GM19455 (cell line): Measurements from ENCODE around the gene FERMT3.

Source experiments
- ATAC-seq: cut with Tn5 transposase; IDR thresholded peaks from one replicate; pipeline ENCODE4 v1.9.1; 2021; ENCODE audit not compliant: unreplicated experiment

FERMT3 gene

DNA sequence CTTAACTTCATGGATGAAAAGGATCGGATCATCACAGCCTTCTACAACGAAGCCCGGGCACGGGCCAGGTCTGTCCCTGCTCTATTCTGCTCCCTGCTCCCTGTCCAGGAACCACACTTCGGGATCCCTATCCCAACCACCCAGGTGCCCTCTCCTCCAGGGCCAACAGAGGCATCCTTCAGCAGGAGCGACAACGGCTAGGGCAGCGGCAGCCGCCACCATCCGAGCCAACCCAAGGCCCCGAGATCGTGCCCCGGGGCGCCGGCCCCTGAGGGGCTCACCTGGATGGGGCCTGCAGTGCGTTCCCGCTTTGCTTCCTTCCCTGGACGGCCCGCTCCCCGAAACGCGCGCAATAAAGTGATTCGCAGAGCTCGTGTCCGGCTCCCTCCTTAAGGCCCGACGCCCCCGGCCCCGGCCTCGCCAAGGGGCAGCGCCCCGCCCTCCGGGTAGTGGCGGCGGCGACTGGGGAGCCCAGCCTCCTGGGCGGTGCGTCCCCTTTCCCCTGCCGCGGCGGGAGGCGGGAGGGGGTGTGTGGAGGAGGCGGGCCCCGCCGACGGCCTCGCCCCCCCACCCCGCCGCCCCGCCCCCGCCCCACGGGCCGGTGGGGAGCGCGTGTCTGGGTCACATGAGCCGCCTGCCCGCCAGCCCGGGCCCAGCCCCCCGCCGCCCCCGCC, 27.5 kb downstream of the FERMT3 start, which contains the start of gene VEGFB:
Gene VEGFB, plus strand, starts transcription at position 672 of the 674 bp plus-strand sequence. CDS start 250 bp downstream, outside the sequence.
- no peak for ATAC-seq

DNA sequence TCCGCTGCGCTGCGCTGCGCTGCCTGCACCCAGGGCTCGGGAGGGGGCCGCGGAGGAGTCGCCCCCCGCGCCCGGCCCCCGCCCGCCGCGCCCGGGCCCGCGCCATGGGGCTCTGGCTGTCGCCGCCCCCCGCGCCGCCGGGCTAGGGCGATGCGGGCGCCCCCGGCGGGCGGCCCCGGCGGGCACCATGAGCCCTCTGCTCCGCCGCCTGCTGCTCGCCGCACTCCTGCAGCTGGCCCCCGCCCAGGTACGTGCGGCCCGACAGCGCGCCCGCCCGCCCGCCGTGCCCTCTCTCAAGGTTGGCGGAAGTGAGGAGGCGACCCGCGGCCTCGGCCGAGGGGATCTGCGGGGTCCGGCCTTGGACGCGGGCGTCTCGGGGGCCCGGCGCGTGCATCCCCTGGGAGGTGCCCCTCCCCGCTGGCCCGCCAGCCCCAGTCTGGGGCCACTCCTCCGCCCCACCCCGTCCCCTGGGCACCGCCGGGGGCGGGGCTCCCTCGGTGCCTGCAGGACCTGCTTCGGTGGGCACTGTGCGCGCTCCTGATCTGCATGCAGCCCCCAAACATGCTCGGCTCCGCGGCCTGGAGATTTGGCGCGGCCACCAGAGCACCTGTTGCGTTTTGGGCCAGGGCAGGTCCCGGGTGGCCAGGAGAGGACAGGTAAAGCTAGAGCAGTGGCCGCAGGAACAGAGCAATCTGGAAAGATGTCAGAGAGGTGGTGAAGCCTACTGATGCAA, 28.3 kb downstream of the FERMT3 start:
- ATAC-seq: no peak

DNA sequence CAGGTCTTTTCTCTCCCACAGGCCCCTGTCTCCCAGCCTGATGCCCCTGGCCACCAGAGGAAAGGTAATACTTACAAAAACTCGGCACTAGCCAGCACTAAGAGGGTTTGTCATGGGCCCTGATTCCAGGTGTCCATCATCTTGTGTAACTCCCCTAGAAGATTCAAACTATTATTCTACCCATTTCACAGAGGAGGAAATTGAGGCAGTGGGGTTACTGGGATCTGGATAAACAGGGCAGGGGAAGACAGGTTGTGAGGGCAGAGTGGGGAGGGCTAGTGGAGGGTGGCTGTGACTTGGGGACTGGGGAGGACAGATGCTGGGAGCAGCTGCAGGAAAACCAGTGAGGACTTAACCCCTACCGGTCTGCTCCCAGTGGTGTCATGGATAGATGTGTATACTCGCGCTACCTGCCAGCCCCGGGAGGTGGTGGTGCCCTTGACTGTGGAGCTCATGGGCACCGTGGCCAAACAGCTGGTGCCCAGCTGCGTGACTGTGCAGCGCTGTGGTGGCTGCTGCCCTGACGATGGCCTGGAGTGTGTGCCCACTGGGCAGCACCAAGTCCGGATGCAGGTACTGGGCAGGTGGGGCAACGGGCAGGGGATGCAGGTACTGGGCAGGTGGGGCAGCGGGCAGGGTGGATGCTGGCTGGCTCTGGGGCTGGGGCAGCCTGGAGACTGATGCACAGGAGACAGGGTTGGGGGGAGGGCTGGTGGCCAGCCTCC, 29.1 kb downstream of the FERMT3 start:
- no peak for ATAC-seq

DNA sequence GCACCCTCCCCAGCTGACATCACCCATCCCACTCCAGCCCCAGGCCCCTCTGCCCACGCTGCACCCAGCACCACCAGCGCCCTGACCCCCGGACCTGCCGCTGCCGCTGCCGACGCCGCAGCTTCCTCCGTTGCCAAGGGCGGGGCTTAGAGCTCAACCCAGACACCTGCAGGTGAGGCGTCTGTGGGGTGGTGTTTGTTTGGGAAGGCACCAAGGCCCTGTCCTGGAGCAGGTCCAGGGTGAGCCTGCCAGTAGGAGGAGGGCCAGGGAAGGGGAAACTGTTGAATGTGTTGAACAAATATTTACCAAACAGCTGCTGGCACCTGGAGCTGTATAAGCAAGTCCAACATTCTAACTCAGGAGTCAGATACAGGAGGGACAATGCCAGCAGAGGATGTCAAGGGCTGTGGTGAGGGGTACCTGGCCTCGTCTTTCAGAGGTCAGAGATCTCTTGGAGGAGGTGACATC, 31.0 kb downstream of the FERMT3 start:
- ATAC-seq: no peak

DNA sequence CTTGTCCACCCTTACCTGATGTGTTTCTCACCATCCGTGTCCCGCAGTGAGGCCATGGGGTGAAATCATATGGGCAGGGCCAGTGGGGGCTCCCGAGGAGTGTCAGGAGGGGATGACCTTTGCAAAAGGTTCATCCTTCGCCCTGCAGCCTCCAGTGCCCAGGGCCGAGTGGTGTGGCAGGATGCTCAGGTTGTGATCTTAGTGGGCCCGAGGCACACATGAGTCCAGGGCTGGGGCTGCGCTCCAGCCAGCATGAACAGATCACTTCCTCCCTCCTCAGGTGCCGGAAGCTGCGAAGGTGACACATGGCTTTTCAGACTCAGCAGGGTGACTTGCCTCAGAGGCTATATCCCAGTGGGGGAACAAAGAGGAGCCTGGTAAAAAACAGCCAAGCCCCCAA, 31.6 kb downstream of the FERMT3 start:
- ATAC-seq: no peak

DNA sequence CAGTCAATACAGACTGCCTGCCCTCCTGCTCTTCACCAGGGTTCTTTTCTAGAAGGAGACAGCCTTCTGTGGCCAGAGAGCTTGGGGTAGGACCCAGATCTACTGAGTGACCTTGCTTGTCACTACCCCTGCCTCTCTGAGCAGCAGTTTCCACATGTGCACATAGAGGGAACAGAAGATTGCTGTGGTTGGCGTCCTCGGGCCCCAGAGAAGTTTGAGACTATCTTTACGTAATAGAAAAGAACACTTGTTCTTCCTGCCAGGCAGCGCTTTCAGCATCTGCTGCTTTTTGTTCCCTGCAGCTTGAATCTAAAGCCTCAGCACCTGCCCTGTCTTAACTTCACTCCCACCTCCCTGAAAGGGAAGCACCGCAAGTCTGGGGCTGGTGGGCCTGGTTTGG, 32.5 kb downstream of the FERMT3 start:
- ATAC-seq: no peak

DNA sequence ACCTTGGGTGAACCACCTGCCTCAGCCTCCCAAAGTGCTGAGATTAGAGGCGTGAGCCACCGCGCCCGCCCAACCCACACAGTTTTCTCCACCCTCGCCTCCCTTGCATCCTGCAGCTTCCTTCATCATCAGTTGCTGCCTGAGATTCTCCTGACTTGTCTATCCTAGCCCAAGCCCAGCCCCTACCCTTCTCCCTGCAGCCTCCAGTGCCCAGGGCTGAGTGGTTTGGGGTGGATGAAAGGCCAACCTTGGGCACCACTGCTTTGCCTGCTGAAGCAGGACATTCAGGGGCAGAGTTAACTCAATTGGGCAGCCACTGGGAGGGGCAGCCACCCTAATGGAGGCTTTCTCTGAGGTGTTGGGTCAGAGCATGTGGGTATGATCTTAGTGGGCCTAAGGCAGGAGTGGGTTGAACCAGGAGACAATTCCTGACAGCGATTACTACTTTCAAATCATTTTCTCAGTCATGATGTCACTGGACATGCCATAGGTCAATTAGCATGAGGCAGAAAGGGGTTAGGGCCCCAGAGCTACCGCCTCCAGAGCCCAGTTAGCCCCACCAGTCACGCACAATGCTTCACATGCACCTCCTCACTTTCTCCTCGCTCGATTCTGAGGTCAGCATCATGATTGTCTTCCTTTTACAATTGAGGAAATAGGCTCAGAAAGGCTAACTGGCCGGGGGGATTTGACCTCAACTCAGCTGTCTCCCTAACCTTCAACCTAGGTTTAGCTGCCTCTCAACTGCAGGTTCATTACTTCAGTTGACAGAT, 33.3 kb downstream of the FERMT3 start:
- peak; percentile 14 for ATAC-seq

DNA sequence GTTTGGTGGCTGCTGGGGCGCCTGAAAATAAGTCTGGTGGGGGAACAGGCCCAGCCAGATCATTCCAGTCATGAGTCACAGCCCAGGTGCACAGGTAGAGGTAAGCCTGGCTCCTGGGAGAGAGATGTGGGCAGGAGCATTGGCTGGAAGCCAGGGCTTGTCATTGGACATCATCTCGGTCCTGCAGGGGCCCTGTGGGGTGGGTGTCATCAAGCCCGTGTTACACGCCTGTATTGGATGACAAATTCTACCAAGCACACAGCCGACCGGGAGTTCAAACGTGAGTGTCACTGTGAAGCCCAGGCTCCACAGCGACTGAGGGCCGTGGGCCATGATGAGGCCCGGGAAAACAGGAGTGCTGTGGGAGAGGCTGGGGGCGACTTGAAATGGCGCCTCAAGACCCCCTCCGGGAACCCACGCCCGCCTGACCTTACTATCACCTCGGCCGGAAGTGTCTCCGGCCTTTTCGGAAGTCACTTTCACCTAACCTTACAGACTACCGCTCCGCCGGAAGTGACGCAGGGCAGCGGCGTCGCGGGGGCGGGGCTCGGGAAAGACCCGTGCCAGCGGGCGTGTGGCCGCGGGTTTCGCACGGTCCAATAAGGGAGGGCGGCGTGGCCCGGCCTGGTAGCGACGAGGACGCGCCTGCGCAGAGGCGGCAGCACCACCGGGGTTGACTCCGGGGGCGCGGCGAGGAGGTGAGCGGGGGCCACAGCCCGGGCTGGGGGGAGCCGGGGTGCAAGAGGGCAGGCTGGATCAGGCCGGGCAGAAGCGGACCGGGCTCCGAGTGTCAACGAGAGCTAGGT, 34.1 kb downstream of the FERMT3 start, which contains the start of gene FKBP2:
Gene FKBP2, plus strand, starts transcription at position 661 of the 806 bp plus-strand sequence. CDS start 1,293 bp downstream, outside the sequence.
- ATAC-seq: peak; percentile 51

DNA sequence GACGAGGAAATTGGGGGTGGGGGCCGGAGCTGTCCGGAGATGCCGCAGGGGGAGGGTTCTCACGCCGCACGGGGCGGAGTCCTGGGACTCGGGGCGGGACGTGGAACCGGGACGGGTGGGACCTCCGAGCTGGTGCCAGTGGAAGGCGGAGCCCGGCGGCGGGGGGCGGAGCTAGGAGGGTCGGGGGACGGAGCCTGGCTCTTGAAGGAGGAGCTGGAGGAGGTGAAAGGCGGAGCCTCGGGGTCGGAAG, 34.6 kb downstream of the FERMT3 start:
- peak; percentile 53 for ATAC-seq

DNA sequence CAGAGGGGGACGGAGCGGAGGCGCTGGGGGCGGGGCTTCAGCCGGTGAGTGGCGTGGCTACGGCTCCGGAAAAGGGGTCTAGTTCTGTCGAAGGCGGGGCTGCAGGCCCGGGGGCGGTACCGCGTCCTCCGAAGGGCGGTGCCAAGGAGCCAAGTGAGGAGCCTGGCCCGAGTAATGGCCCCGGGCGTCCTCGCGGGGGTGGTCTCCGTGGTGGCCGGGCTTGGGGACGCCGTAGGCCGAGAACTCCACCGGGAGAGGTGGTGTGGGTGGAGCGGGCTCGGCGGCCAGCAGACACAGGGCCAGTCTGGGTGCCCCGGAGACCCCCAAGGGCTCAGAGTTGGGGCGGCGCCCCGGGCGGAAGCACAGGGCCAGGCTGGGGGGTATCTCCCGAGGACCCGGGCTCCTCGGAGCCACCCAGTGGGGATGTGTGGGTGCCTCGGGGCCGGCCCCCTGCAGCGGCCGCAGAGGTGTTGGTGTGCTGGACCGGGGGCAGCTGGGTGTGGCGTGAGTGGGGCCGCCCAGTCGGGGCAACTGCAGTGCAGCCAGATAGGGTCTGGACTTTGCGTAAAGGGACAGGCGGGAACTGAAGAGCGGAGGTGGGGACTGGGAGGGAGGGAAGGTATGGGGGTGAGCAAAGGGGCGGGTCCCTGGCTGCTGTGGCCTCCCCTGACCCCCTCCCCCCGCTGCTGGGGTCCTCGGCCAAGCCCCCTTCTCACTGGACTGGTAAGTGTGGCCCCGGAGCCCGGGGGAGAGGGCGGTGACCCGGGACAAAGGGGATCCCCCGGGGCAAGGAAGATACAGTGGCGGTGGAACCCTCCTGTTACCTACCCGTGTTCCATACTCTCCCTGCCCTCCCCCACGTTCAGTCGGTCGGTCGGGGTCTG, 35.2 kb downstream of the FERMT3 start:
- ATAC-seq: peak; percentile 4

DNA sequence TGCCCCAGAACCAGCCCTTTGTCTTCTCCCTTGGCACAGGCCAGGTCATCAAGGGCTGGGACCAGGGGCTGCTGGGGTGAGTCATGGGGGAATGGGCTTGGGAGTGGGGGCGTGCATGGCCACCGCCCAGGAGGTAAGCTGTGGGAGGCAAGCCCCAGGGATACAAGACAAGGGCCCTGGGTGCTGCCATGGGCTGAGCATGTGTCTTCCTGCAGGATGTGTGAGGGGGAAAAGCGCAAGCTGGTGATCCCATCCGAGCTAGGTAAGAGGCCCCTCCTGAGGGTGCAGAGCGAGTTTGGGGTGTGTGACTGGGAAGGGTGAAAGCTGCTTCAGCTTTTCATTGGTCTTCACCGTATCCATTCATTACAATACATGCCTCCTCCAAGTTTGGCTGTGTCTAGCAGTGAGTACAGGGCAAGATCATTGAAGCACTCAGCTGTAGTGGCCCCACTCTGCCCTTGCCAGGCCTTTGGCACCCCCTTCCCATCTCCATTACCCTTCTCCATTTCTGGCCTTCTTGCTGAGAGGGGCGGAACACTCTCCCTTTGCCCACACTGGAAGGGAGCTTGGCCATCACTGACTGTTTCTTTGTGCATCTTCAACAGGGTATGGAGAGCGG, 36.8 kb downstream of the FERMT3 start:
- no peak for ATAC-seq

DNA sequence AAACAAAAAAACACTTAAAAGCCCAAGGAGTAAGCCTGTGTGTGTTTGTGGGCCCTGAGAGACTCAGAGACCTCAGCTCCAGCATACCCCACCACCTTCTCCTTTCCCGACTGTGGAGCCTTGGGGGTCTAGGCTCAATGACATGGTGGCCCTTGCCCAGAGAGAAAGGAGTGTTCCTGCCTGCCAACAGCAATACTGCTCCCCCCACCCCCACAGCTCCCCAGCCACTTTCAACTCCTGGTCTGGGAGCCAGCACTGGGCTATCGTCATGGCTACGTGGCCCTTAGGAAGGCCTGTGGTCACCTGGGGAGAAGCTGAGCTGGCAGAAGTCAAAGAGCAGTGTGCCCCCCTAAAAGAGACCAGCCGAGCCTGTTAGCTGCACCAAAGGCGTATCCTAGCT, 37.6 kb downstream of the FERMT3 start:
- no peak for ATAC-seq

DNA sequence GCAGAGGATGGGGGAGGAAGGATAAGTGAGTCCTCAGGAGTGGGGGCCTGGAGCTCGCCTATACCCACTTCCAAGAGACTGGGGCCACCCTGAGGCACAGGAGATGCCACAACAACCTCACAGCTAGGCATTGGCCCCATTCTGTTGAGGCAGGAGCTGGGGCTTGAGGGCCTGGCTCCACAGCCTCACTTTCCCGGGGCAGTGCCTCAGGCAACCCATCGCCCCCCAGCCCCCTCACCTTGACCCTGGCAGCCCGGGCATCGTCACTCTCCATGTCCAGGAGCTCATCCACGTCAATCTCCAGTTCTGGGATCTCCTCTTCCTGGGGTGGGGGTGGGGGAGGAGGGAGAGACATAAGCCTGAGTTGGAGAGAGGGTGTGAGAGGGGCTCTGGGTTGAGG, 38.4 kb downstream of the FERMT3 start:
- no peak for ATAC-seq

DNA sequence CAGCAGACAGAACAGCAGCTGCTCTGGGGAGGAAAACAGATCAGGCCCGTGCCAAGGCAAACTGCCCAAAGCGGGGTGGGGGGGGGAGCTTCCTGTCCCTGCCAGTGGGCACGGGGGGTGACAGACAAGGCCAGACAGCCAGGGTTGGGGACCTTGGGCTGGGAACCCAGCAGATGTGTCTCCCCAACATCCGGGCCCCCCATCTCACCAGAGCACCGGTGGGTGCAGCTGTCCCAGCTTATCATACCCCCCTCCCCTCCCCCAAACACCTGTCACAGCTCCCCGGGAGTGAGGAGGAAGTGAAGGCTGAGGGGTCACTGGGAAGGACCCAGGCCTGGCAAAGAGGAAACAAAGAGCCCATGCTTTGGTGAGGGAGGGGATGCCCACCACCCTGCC, 38.9 kb downstream of the FERMT3 start:
- no peak for ATAC-seq

DNA sequence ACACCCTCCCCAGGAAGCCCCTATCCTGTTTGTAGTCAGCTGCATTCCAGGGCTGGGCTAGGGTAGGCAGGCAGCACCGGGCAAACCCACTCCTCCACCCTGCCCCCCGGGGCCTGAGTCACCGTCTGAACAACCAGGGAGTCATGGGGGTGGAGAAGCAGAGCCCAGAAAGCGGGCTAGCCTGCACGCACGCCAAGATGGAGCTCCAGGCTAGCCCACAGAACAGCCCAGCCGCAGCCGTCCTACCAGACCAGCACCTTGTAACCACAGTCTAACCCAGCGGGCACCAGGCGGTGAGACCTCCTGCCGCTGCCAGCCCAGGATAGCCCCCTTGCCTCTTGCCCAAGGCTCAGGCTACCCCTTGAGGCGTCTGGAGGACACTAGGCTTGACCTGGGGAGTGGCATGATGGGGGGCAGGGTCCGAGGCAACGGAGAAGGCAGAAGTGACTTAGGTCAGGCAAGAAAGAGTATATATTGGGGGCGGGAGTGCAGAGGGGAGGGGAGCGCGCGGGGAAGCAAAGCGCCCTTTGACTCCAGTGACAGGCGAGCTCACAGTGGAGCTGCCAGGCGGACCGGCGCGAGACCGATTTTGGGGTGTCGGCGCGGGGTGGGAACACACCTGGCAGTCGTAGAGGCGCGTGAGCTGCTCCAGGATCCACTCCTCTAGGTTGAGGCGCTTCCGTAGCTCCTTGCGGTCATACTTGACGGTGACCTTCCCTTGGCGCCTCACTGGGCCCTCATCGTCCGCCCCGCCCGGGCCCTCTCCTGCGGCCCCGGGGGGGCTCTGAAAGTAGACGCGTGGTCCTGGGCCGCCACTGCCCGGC, 39.5 kb downstream of the FERMT3 start:
- no peak for ATAC-seq

DNA sequence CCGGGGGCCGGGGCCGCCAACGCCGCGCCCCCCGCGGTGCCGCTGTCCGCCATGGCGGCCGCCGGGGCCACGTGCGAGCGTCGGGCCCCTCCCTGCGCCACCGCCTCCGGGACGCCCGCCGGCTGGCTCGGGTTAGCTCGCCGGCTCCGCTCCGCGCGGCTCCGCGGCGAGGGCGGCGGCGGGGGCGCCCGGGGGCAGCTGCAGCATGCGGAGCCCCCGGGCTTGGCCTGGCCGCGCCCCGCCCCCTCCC, 40.0 kb downstream of the FERMT3 start:
- peak; percentile 6 for ATAC-seq

DNA sequence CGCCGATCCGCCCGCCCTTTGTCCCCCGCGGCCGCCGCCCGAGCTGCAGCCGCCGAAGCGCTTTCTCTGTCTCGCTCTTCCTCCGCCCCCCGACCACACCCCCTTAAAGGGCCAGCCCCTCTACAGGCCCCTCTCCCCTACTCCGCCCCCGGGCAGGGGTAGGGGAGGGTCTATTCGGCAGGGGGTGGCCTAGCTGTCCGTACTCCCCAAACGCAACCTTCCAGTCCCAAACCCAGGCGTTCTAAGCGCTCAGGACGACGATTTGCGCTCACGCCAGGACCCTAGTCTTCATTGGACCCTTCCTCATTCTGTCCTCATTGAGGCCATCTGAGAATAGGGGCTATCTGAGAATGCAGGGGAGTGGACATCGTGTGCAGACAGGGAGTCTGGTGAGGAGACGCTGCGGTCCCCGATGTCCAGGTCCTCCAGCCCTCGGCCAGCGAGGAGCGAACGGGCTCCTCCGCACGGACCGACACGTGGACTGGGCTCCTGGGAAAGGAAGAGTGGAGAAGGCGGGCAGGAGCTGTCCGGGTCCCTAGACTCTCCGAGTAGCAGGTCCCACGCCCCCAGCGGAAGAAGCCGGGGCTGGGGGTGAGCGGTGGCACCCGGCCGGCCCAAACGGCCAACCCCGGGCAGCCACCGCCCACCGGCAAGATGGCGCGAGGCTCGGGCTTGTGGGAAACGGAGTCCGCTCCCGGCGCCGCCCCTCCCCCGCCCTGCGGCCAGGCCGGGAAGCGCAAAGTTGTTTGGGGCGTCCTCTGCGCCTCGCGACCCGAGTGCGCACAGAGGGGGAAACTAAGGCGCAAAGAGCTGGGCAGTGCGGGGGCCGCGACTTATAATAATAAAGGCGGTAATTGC, 40.6 kb downstream of the FERMT3 start, which contains the start of gene PPP1R14B:
Gene PPP1R14B, minus strand, starts transcription at position 73 of the 858 bp plus-strand sequence. CDS start 270 bp downstream, outside the sequence.
- ATAC-seq: peak; percentile 42
